ENCODE measurements around the gene QPRT. TPM values are rescaled to one million over a fixed set of nuclear protein-coding genes. Genes with fewer than 3 reads are reported as not detected.
"Not testable (repeated sequence)": the region's sequence is repeated elsewhere in the genome, so short reads cannot be mapped to it uniquely, and the experiment has no call there.

QPRT gene
- total and polyA plus RNA-seq, 12 donors: 48.8 to 325 (median 130) TPM

DNA sequence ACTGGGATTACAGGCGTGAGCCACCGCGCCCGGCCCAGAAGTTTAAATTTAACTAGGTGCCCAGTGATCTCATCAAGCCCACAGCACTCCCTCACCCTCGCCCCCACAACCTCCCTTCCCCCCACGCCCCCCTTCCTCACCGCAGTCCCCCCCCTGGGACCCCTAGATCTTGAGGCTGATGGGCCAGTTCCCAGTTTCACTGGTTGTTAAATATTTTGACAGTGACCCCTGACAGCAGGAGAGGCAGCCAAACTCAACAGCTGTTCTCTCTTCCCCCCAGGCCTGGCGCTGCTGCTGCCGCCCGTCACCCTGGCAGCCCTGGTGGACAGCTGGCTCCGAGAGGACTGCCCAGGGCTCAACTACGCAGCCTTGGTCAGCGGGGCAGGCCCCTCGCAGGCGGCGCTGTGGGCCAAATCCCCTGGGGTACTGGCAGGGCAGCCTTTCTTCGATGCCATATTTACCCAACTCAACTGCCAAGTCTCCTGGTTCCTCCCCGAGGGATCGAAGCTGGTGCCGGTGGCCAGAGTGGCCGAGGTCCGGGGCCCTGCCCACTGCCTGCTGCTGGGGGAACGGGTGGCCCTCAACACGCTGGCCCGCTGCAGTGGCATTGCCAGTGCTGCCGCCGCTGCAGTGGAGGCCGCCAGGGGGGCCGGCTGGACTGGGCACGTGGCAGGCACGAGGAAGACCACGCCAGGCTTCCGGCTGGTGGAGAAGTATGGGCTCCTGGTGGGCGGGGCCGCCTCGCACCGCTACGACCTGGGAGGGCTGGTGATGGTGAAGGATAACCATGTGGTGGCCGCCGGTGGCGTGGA lies 15.6 kb downstream of the QPRT start:
- no peaks in the 10 kb centered on the region for H3K36me3 ChIP-seq (replicated peaks in 1 of 2)
- DNase-seq: no peak
- H3K9me3 ChIP-seq (replicated peaks in 1 of 3): no peaks in the 10 kb centered on the region
- H3K27ac ChIP-seq: no peak overlapping the region
- H3K4me1 ChIP-seq (replicated peaks in 1 of 2): no peaks in the 10 kb centered on the region
- no peaks in the 10 kb centered on the region for H3K27me3 ChIP-seq
- 81 to 92% (median 89%) methylated on average over 11 to 41 of the region's 41 CpGs for WGBS, 4 donors
- TF ChIP-seq, protein P1, sequence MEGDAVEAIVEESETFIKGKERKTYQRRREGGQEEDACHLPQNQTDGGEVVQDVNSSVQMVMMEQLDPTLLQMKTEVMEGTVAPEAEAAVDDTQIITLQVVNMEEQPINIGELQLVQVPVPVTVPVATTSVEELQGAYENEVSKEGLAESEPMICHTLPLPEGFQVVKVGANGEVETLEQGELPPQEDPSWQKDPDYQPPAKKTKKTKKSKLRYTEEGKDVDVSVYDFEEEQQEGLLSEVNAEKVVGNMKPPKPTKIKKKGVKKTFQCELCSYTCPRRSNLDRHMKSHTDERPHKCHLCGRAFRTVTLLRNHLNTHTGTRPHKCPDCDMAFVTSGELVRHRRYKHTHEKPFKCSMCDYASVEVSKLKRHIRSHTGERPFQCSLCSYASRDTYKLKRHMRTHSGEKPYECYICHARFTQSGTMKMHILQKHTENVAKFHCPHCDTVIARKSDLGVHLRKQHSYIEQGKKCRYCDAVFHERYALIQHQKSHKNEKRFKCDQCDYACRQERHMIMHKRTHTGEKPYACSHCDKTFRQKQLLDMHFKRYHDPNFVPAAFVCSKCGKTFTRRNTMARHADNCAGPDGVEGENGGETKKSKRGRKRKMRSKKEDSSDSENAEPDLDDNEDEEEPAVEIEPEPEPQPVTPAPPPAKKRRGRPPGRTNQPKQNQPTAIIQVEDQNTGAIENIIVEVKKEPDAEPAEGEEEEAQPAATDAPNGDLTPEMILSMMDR (IDR thresholded peaks at IDR 0.05): no peak
- no peak for TF ChIP-seq POLR2A (IDR thresholded peaks at IDR 0.05)
- H3K4me3 ChIP-seq: no peak overlapping the region
- intact Hi-C loops (cut with DNase I): loop anchor here in 1 of 2 donors (10.0 kb wide), 1 partner anchor 80 kb away; the partner anchor contains the start of gene ZG16

DNA sequence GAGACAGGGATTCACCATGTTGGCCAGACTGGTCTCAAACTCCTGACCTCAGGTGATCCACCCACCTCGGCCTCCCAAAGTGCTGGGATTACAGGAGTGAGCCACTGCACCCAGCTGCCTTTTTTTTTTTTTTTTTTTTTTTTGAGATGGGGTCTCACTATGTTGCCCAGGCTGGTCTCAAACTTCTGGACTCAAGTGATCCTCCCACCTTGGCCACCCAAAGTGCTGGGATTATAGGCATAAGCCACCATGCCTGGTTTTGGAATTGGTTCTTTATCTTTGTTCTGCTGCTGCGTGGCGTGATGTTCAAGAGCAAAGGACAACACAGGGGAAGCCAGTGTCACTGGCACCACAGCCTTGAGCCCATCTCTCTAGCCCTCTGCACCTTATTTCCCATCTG lies 16.7 kb downstream of the QPRT start:
- not testable (repeated sequence) for H3K4me1 ChIP-seq (replicated peaks in 1 of 2); H3K4me3 ChIP-seq; DNase-seq; H3K27me3 ChIP-seq; H3K36me3 ChIP-seq (replicated peaks in 1 of 2); H3K9me3 ChIP-seq (replicated peaks in 1 of 3); H3K27ac ChIP-seq
- intact Hi-C loops (cut with DNase I): loop anchor here in 1 of 2 donors (10.0 kb wide), 1 partner anchor 79 kb away; the partner anchor contains the start of gene ZG16
- 96 to 98% (median 97%) methylated on average over 3 of the region's 3 CpGs for WGBS, 4 donors

DNA sequence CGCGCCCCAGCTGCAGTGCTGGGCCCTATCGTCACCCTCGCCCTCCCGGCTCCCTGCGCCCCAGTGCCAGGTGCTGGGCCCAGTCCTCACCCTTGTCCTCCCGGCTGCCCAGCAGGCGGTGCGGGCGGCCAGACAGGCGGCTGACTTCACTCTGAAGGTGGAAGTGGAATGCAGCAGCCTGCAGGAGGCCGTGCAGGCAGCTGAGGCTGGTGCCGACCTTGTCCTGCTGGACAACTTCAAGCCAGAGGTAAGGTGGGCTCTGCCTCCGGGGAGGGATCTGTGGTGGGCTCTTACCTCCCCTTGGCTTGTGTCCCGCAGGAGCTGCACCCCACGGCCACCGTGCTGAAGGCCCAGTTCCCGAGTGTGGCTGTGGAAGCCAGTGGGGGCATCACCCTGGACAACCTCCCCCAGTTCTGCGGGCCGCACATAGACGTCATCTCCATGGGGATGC lies 17.9 kb downstream of the QPRT start:
- Histone ChIP-seq H3K36me3 (replicated peaks in 1 of 2) (no peaks in the 10 kb centered on the region), H3K9me3 (replicated peaks in 1 of 3) (no peaks in the 10 kb centered on the region), H3K27me3 (no peaks in the 10 kb centered on the region), H3K4me1 (replicated peaks in 1 of 2) (no peaks in the 10 kb centered on the region), H3K27ac (no peak overlapping the region), H3K4me3 (no peak overlapping the region)
- no peak for DNase-seq
- intact Hi-C loops (cut with DNase I): loop anchor here in 1 of 2 donors (10.0 kb wide), 1 partner anchor 78 kb away; the partner anchor contains the start of gene ZG16
- TF ChIP-seq, protein P1 (IDR thresholded peaks at IDR 0.05): no peak
- no peak for TF ChIP-seq POLR2A (IDR thresholded peaks at IDR 0.05)
- 92 to 96% (median 95%) methylated on average over 8 to 21 of the region's 21 CpGs for WGBS, 4 donors

DNA sequence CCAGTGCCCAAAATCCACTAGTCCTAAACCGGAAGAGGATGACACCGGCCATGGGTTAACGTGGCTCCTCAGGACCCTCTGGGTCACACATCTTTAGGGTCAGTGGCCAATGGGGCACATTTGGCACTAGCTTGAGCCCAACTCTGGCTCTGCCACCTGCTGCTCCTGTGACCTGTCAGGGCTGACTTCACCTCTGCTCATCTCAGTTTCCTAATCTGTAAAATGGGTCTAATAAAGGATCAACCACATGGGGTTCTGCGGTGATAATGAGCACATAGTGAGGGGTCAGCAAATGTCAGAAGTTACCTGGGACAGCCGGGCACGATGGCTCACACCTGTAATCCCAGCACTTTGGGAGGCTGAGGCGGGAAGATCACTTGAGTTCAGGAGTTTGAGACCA lies 18.4 kb downstream of the QPRT start:
- intact Hi-C loops (cut with DNase I): loop anchor here in 1 of 2 donors (10.0 kb wide), 1 partner anchor 77 kb away; the partner anchor contains the start of gene ZG16
- H3K27me3 ChIP-seq: no peaks in the 10 kb centered on the region
- WGBS, 4 donors: 94 to 98% (median 96%) methylated on average over 4 to 7 of the region's 7 CpGs
- H3K36me3 ChIP-seq (replicated peaks in 1 of 2): no peaks in the 10 kb centered on the region
- DNase-seq: no peak
- H3K4me1 ChIP-seq (replicated peaks in 1 of 2): no peaks in the 10 kb centered on the region
- TF ChIP-seq, protein P1 (IDR thresholded peaks at IDR 0.05): no peak
- no peak for TF ChIP-seq POLR2A (IDR thresholded peaks at IDR 0.05)
- no peak overlapping the region for H3K4me3 ChIP-seq
- no peak overlapping the region for H3K27ac ChIP-seq
- no peaks in the 10 kb centered on the region for H3K9me3 ChIP-seq (replicated peaks in 1 of 3)

Data from adrenal gland (tissue), 12 donors.